Activated naive CD8-positive, alpha-beta T cell treated with anti-CD3 and anti-CD28 coated beads, Interleukin-2, amount 10 ng/mL, durations not matched to agents 7 days and 5 days (primary cell): ENCODE measurements around the gene CTNNA2. TPM values are rescaled to one million over a fixed set of nuclear protein-coding genes. Genes with fewer than 3 reads are reported as not detected.

Experiments used
- ATAC-seq: fragments of 150-1000 bp; cut with Tn5 transposase; one replicate; pipeline ENCODE4 v1.10.0; 2021; ENCODE audit warnings: low read depth, moderate library complexity
- POLR2A ChIA-PET: fragments of 350-600 bp; sonication (Branson Sonifier 250); formaldehyde crosslinking; loops from one replicate; lab custom pipeline; 2021; ENCODE audit warnings: antibody characterized with exemption; lab: Charles Lee
- DNase-seq: peaks from one replicate; pipeline ENCODE4 v3.0.0; 2021
- H3K27ac Mint-ChIP-seq: one replicate; pipeline ENCODE4 v1.8.0; 2022; ENCODE audit warnings: mild to moderate bottlenecking, mixed read lengths
- H3K27me3 Mint-ChIP-seq: one replicate; pipeline ENCODE4 v1.8.0; 2022; ENCODE audit warnings: mild to moderate bottlenecking, moderate library complexity, mixed read lengths
- H3K36me3 Mint-ChIP-seq: one replicate; pipeline ENCODE4 v1.8.0; 2021; ENCODE audit warnings: mild to moderate bottlenecking, mixed read lengths
- H3K4me1 Mint-ChIP-seq: one replicate; pipeline ENCODE4 v1.8.0; 2021; ENCODE audit warnings: mixed read lengths
- H3K4me3 Mint-ChIP-seq: one replicate; pipeline ENCODE4 v1.8.0; 2022; ENCODE audit warnings: mild to moderate bottlenecking, moderate library complexity, mixed read lengths
- H3K9me3 Mint-ChIP-seq: one replicate; pipeline ENCODE4 v1.8.0; 2021; ENCODE audit warnings: mixed read lengths
- total RNA-seq, 2 experiments: library from RNA; stranded (reverse); gene quantifications; one replicate each; pipeline ENCODE4 v1.2.3, GENCODE V29; 2021

Gene CTNNA2
- total RNA-seq, 2 experiments from 2014 or later = not detected

DNA sequence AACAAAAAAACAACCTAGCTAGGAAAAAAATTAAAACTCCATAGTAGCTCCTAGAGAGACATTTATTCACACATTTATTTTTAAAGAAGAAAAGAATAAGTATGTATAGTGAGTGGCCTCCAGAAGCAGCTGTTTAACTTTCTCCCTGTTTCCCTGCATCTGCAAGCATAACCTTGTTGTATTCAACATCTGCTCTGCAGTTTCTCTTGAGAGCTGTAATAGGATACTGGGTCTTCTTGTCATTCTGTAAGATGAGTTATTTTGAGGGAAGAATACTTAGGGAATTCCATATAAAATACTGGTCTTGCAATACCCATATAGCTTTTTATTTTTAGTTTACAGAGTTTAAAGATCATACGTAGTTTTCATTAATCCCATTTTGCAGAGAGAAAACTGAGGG is 545.1 kb downstream of the CTNNA2 start:
- Mint-ChIP-seq H3K27me3 (no peaks in the 10 kb centered on the region), H3K36me3 (no peaks in the 10 kb centered on the region), H3K27ac (no peak overlapping the region), H3K4me1 (no peaks in the 10 kb centered on the region), H3K9me3 (no peaks in the 10 kb centered on the region), H3K4me3 (no peak overlapping the region)
- no peak for ATAC-seq
- DNase-seq = no peak
- POLR2A ChIA-PET = no interaction called here

DNA sequence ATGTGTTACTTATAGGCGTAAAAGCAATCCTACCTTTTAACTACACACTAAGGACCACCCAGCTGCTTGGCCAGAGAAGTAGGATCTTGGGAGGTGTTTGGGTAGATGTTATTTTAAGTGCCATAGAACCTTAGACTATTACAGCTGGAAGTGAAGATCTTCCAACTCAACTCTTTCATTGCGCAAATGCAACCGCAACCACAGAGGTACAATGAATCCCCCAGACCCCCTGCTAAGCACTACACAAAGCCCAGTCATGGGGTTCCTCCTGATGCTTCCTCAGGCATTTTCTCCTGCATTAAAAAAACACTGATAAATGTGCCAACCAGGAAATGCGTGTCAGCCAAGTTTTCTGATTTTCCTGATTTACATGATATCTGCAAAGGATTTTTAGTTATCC is 545.7 kb downstream of the CTNNA2 start:
- Mint-ChIP-seq H3K4me3 (no peak overlapping the region), H3K27ac (no peak overlapping the region), H3K27me3 (no peaks in the 10 kb centered on the region), H3K36me3 (no peaks in the 10 kb centered on the region), H3K4me1 (no peaks in the 10 kb centered on the region), H3K9me3 (no peaks in the 10 kb centered on the region)
- no peak for ATAC-seq
- no peak for DNase-seq
- POLR2A ChIA-PET = no interaction called here

GRCh38 chr2:80059447-80059846 is 546.6 kb downstream of the CTNNA2 start:
- no peak overlapping the region for H3K27ac Mint-ChIP-seq
- no peaks in the 10 kb centered on the region for H3K27me3 Mint-ChIP-seq
- H3K4me1 Mint-ChIP-seq = no peaks in the 10 kb centered on the region
- DNase-seq (no peak), ATAC-seq (no peak)
- no peaks in the 10 kb centered on the region for H3K36me3 Mint-ChIP-seq
- no peaks in the 10 kb centered on the region for H3K9me3 Mint-ChIP-seq
- POLR2A ChIA-PET = no interaction called here
- no peak overlapping the region for H3K4me3 Mint-ChIP-seq

GRCh38 chr2:80061881-80062280 is 549.0 kb downstream of the CTNNA2 start:
- no peak for DNase-seq
- Mint-ChIP-seq H3K36me3 (no peaks in the 10 kb centered on the region), H3K9me3 (no peaks in the 10 kb centered on the region), H3K4me1 (no peaks in the 10 kb centered on the region), H3K4me3 (no peak overlapping the region), H3K27me3 (no peaks in the 10 kb centered on the region), H3K27ac (no peak overlapping the region)
- no peak for ATAC-seq
- POLR2A ChIA-PET = no interaction called here

- no peaks in the 10 kb centered on the region for H3K27me3 Mint-ChIP-seq
- H3K4me1 Mint-ChIP-seq = no peaks in the 10 kb centered on the region
- DNase-seq (no peak), ATAC-seq (no peak)
- no peak overlapping the region for H3K4me3 Mint-ChIP-seq
- H3K9me3 Mint-ChIP-seq = no peaks in the 10 kb centered on the region
- no peak overlapping the region for H3K27ac Mint-ChIP-seq
- POLR2A ChIA-PET = no interaction called here
- H3K36me3 Mint-ChIP-seq = no peaks in the 10 kb centered on the region
Measured at GRCh38 chr2:80062298-80062697, 549.4 kb downstream of the CTNNA2 start.

DNA sequence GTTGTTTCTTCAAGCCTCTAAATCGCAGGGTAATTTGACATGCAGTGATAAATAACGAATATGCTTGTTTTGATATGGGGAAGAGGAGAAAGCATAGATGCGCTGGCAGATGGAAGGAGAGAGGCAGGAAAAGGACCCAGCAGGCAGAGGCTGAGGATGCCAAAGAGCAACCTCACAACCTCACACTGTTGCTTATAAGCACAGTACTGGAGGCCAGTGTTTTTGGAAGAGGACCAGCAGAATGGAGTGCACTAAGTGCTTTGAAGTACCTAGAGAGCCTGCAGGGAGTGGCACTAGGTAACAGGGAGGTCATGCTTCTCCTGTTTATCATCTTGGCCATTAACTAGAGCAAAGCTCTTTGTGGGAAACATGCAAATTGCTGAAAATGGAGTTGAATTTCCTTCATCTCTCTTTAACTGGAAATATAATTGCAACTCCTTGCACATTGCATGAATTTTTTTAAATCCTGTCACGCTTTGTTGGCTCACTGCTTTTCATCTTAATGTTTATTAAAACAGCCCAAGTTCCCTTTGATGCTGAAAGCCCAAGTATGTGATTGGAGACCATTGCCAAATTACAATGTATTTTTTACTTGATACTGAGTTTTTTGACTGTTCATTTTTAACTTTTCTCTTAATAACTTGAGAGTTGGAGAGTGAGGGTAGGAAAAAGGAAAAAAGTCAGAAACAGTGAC is 555.3 kb downstream of the CTNNA2 start:
- H3K9me3 Mint-ChIP-seq = no peaks in the 10 kb centered on the region
- H3K27ac Mint-ChIP-seq = no peak overlapping the region
- H3K4me3 Mint-ChIP-seq = no peak overlapping the region
- no peaks in the 10 kb centered on the region for H3K36me3 Mint-ChIP-seq
- DNase-seq = no peak
- POLR2A ChIA-PET = no interaction called here
- H3K4me1 Mint-ChIP-seq = no peaks in the 10 kb centered on the region
- no peak for ATAC-seq
- H3K27me3 Mint-ChIP-seq = no peaks in the 10 kb centered on the region

- Mint-ChIP-seq H3K27ac (no peak overlapping the region), H3K4me3 (no peak overlapping the region), H3K36me3 (no peaks in the 10 kb centered on the region), H3K4me1 (no peaks in the 10 kb centered on the region), H3K9me3 (no peaks in the 10 kb centered on the region), H3K27me3 (no peaks in the 10 kb centered on the region)
- DNase-seq (no peak), ATAC-seq (no peak)
- POLR2A ChIA-PET = no interaction called here
Measured at GRCh38 chr2:80070587-80070986, 557.7 kb downstream of the CTNNA2 start.

DNA sequence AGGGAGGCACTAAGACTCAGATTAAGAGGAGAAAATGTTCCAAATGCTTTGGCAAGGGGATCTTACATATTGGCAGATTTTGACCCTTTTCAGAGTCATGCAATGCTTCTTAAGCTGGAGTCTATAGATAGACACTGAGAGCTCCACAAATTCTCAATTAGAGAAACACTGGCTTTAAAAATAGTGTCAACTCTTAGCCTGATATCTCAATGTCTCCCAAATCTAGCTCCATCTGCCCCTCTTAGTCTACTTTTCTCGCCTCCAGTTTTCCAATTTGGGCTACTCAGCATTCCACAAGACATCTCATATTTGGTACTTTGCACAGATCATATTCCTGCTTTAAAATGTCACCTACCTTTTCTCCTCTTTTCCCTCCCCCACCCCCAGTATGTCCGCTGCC is 559.1 kb downstream of the CTNNA2 start:
- H3K4me3 Mint-ChIP-seq = no peak overlapping the region
- POLR2A ChIA-PET = interaction anchor here (0.7 kb wide), 1 partner anchor 854 kb away, joined by 3 read pairs; no protein-coding TSS in a partner anchor
- no peaks in the 10 kb centered on the region for H3K36me3 Mint-ChIP-seq
- no peak for DNase-seq
- H3K27ac Mint-ChIP-seq = no peak overlapping the region
- no peaks in the 10 kb centered on the region for H3K27me3 Mint-ChIP-seq
- H3K4me1 Mint-ChIP-seq = no peaks in the 10 kb centered on the region
- no peaks in the 10 kb centered on the region for H3K9me3 Mint-ChIP-seq
- no peak for ATAC-seq

GRCh38 chr2:80073134-80073561 is 560.3 kb downstream of the CTNNA2 start:
- no peak overlapping the region for H3K4me3 Mint-ChIP-seq
- ATAC-seq = no peak
- DNase-seq = no peak
- H3K36me3 Mint-ChIP-seq = no peaks in the 10 kb centered on the region
- H3K4me1 Mint-ChIP-seq = no peaks in the 10 kb centered on the region
- H3K27me3 Mint-ChIP-seq = no peaks in the 10 kb centered on the region
- H3K9me3 Mint-ChIP-seq = no peaks in the 10 kb centered on the region
- no peak overlapping the region for H3K27ac Mint-ChIP-seq
- POLR2A ChIA-PET = no interaction called here

DNA sequence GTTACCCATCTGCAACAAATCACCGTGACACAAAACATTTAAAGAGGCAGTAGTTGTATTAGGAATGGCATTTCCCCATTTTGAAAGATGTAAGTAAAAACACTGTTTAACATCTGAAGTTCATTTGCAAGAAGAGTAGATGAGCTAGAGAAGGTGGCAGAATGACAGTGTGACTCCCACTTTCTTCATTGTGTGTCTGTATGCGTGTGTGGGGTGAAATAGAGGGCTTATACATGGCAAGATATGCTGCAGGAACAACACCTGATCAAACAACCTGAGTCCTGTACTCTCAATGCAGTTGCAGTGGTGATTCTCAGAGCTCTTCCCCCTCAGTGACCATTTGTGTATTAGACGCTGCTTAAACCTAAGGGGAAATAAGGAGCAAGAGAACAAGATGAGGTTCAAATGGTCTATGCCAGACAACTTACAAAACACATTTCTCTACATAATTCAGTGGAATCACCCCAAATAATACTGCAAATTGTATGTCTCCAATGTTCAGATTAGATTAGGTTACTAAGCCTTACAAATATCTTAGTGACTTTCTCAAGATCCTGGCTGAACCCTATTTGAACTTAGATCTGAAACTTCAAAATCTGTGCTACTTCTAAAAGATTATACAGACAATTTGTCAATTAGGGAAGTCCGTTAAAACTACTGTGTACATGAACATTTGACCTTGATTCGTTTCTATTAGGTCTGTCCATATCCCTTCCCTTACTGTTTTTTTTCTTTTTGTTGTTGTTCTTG is 561.6 kb downstream of the CTNNA2 start:
- no peak overlapping the region for H3K4me3 Mint-ChIP-seq
- H3K9me3 Mint-ChIP-seq = no peaks in the 10 kb centered on the region
- H3K4me1 Mint-ChIP-seq = no peaks in the 10 kb centered on the region
- ATAC-seq = no peak
- POLR2A ChIA-PET = no interaction called here
- no peaks in the 10 kb centered on the region for H3K27me3 Mint-ChIP-seq
- no peak overlapping the region for H3K27ac Mint-ChIP-seq
- DNase-seq = no peak
- H3K36me3 Mint-ChIP-seq = no peaks in the 10 kb centered on the region

GRCh38 chr2:80075719-80076118 is 562.9 kb downstream of the CTNNA2 start:
- POLR2A ChIA-PET = no interaction called here
- ATAC-seq (no peak), DNase-seq (no peak)
- Mint-ChIP-seq H3K27ac (no peak overlapping the region), H3K4me1 (no peaks in the 10 kb centered on the region), H3K9me3 (no peaks in the 10 kb centered on the region), H3K27me3 (no peaks in the 10 kb centered on the region), H3K4me3 (no peak overlapping the region), H3K36me3 (no peaks in the 10 kb centered on the region)

DNA sequence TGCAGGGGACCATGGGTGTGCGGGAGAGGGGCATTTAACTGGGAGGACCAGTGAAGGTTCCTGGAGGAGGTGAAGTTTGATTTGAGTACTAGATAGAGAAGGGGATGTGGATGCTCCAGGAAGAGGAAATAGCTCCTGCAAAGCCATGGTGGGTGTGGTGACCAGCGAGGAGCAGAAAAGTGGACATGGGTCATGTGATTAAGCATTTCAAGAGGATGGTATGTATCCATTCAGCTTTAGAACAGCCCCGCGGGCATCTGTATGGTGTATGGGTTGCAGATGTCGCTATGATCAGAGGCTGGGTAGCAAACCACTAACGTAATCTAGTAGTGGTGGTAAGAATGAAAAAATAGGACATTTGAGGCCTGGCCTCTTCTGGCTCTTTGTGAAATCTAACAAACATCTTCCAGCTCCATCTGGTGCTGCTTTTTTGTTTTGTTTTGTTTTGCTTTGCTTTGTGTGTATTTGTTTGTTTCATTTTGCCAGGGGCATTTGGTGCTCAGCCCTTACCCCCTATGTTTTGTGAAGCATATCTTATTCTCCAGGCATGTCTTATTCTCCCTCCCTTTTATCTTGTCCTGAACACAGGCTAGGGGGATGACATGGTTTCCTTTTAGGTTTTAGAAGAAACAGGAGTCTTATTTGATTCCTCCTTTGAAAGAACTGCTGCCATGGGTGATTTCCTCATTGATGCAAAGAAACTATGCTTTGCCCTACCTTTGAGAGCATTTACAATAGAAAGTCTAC is 565.6 kb downstream of the CTNNA2 start:
- Mint-ChIP-seq H3K36me3 (no peaks in the 10 kb centered on the region), H3K9me3 (no peaks in the 10 kb centered on the region), H3K4me3 (no peak overlapping the region), H3K27me3 (no peaks in the 10 kb centered on the region), H3K27ac (no peak overlapping the region), H3K4me1 (no peaks in the 10 kb centered on the region)
- no peak for DNase-seq
- POLR2A ChIA-PET = no interaction called here
- ATAC-seq = no peak

- no peaks in the 10 kb centered on the region for H3K27me3 Mint-ChIP-seq
- no peak overlapping the region for H3K27ac Mint-ChIP-seq
- H3K36me3 Mint-ChIP-seq = no peaks in the 10 kb centered on the region
- no peaks in the 10 kb centered on the region for H3K9me3 Mint-ChIP-seq
- no peak for ATAC-seq
- H3K4me1 Mint-ChIP-seq = no peaks in the 10 kb centered on the region
- POLR2A ChIA-PET = no interaction called here
- no peak overlapping the region for H3K4me3 Mint-ChIP-seq
- DNase-seq = no peak
Measured at GRCh38 chr2:80080957-80081356, 568.1 kb downstream of the CTNNA2 start.

DNA sequence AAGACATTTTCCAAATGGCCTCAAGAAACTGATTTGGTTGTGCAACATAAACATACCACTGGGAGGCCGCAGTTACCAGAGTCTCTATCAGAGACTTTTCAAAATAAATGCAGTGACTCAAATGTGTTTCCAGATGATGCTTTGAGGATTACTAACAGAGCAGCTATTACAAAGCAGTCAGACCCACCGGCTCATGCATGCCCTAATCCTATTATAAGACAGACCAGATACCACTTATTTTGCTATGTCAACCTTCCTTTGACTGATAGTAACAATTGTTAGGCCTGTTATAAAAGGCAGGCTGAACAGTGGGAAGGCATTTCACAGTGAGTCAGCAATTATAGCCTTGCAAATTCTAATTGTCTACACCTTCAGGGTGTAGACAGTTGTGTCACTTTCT is 574.0 kb downstream of the CTNNA2 start:
- H3K36me3 Mint-ChIP-seq = no peaks in the 10 kb centered on the region
- POLR2A ChIA-PET = no interaction called here
- H3K4me3 Mint-ChIP-seq = no peak overlapping the region
- H3K4me1 Mint-ChIP-seq = no peaks in the 10 kb centered on the region
- ATAC-seq = no peak
- H3K27ac Mint-ChIP-seq = no peak overlapping the region
- H3K9me3 Mint-ChIP-seq = no peaks in the 10 kb centered on the region
- no peak for DNase-seq
- no peaks in the 10 kb centered on the region for H3K27me3 Mint-ChIP-seq
